HCT116 (cell line): Measurements from ENCODE around the gene CENPC. TPM values are rescaled to one million over a fixed set of nuclear protein-coding genes. Genes with fewer than 3 reads are reported as not detected.

Experiments used
- ATAC-seq: fragments of 200-7000 bp; cut with Tn5 transposase; 2 replicates; pipeline ENCODE4 v1.9.1; 2020; ENCODE audit warnings: mild to moderate bottlenecking, moderate library complexity
- Bru-seq: library from RNA; stranded (reverse); fragments of 400-500 nt; gene quantifications from one replicate; lab custom pipeline; 2021; lab: Mats Ljungman, UMichigan
- BruChase-seq, 2 experiments: library from RNA; stranded (reverse); fragments of 400-500 nt; gene quantifications; one replicate each; lab custom pipeline; 2021; lab: Mats Ljungman, UMichigan
- BruUV-seq: library from RNA; stranded (reverse); fragments of 400-500 nt; replicated peaks from 2 replicates; lab custom pipeline; 2021; lab: Mats Ljungman, UMichigan
- CTCF ChIA-PET: fragments of 300-600 bp; sonication (Branson Sonifier 250); formaldehyde crosslinking; loops from one replicate; lab custom pipeline; 2021; ENCODE audit warnings: antibody characterized with exemption; lab: Charles Lee
- POLR2A ChIA-PET: fragments of 300-600, 350-600 bp; sonication (Branson Sonifier 250); formaldehyde crosslinking; loops from one replicate; lab custom pipeline; 2021; ENCODE audit warnings: antibody characterized with exemption; lab: Charles Lee
- RAD21 ChIA-PET, 2 experiments: fragments of 300-600 bp; sonication (Branson Sonifier 250); formaldehyde crosslinking; loops; one replicate each; lab custom pipeline; 2023; ENCODE audit warnings: low total read pairs in 2 of 2; ENCODE audit not compliant: uncharacterized antibody in 2 of 2, unreplicated experiment in 2 of 2, low non-redundant PET in 1 of 2; lab: Charles Lee
- DNase-seq: peaks from one replicate; pipeline ENCODE4 v3.0.0-alpha.2; 2010; ENCODE audit warnings: low read depth, low spot score
- H2AFZ ChIP-seq: fragments of 200-600 bp; shearing (Covaris generic), sonication (generic); 2 replicates; pipeline ENCODE4 v1.6.1; 2017; ENCODE audit warnings: low read depth, mixed run types, mixed read lengths, antibody characterized with exemption, low read length; ENCODE audit not compliant: poor library complexity, severe bottlenecking
- H3K27ac ChIP-seq: 2 replicates; pipeline ENCODE4 v1.5.1; 2012; ENCODE audit warnings: low read depth, low read length
- H3K27me3 ChIP-seq: fragments of 200-600 bp; sonication (generic); 2 replicates; pipeline ENCODE4 v1.6.1; 2016; ENCODE audit warnings: mixed run types, low read length, mixed read lengths; ENCODE audit not compliant: insufficient read depth
- H3K36me3 ChIP-seq, 2 experiments: fragments of 200-500 bp in 1 of 2; fragments of 200-600 bp in 1 of 2; sonication (Bioruptor generic) in 1 of 2; sonication (generic) in 1 of 2; 2 replicates each; pipeline versions ENCODE4 v1.5.1 to v1.6.1; 2014 to 2016; ENCODE audit warnings: low read length in 2 of 2, inconsistent platforms in 1 of 2, mixed read lengths in 1 of 2, mixed run types in 1 of 2; ENCODE audit not compliant: insufficient read depth in 2 of 2, control insufficient read depth in 1 of 2
- H3K4me1 ChIP-seq, 2 experiments: fragments of 200-600 bp in 1 of 2; sonication (generic) in 1 of 2; 2 replicates each; pipeline versions ENCODE4 v1.5.1 to v1.6.1; 2012 to 2017; ENCODE audit warnings: low read length in 2 of 2, inconsistent platforms in 1 of 2, mild to moderate bottlenecking in 1 of 2, mixed read lengths in 1 of 2, mixed run types in 1 of 2, moderate library complexity in 1 of 2; ENCODE audit not compliant: insufficient read depth in 2 of 2, control insufficient read depth in 1 of 2
- H3K4me2 ChIP-seq: fragments of 200-600 bp; sonication (generic); 2 replicates; pipeline ENCODE4 v1.6.1; 2017; ENCODE audit warnings: mixed run types, low read length, mixed read lengths
- H3K4me3 ChIP-seq, 2 experiments: fragments of 200-600 bp in 1 of 2; sonication (generic) in 1 of 2; replicated peaks in 1 of 2; 2 replicates each; pipeline ENCODE4 v1.5.1; 2011 to 2016; ENCODE audit warnings: low read length in 2 of 2, control low read depth in 1 of 2, low read depth in 1 of 2, mild to moderate bottlenecking in 1 of 2, mixed read lengths in 1 of 2, mixed run types in 1 of 2
- H3K79me2 ChIP-seq: fragments of 200-600 bp; sonication (generic); 2 replicates; pipeline ENCODE4 v1.6.1; 2017; ENCODE audit warnings: mild to moderate bottlenecking, mixed run types, low read length, moderate library complexity, mixed read lengths; ENCODE audit not compliant: insufficient read depth
- H3K9ac ChIP-seq: fragments of 200-600 bp; sonication (generic); 2 replicates; pipeline ENCODE4 v1.6.1; 2016; ENCODE audit warnings: low read length, mixed read lengths
- H3K9me2 ChIP-seq: fragments of 200-600 bp; sonication (generic), shearing (Covaris generic); 2 replicates; pipeline ENCODE4 v1.6.1; 2017; ENCODE audit warnings: mixed run types, mild to moderate bottlenecking, moderate library complexity; ENCODE audit not compliant: insufficient read depth
- H3K9me3 ChIP-seq, 2 experiments: fragments of 200-500 bp in 1 of 2; fragments of 200-600 bp in 1 of 2; sonication (Bioruptor generic) in 1 of 2; sonication (generic) in 1 of 2; 2 replicates each; pipeline ENCODE4 v1.6.1; 2014 to 2017; ENCODE audit warnings: low read length in 2 of 2, mixed read lengths in 2 of 2, inconsistent platforms in 1 of 2, low read depth in 1 of 2, mild to moderate bottlenecking in 1 of 2, mixed run types in 1 of 2, moderate library complexity in 1 of 2; ENCODE audit not compliant: control insufficient read depth in 1 of 2, insufficient read depth in 1 of 2
- H4K20me1 ChIP-seq: fragments of 200-600 bp; sonication (generic), shearing (Covaris generic); 2 replicates; pipeline ENCODE4 v1.6.1; 2017; ENCODE audit warnings: mixed run types, mild to moderate bottlenecking, moderate library complexity; ENCODE audit not compliant: insufficient read depth
- CBX3 ChIP-seq: IDR thresholded peaks from 2 replicates; pipeline ENCODE4 v1.6.1; 2012; ENCODE audit warnings: low read depth
- EGR1 ChIP-seq: IDR thresholded peaks from 2 replicates; pipeline ENCODE4 v1.6.1; 2012; ENCODE audit warnings: low read depth
- ELF1 ChIP-seq: IDR thresholded peaks from 2 replicates; pipeline ENCODE4 v1.6.1; 2012; ENCODE audit warnings: low read depth, borderline replicate concordance
- EZH2 ChIP-seq: fragments of 200-600 bp; sonication (generic); IDR thresholded peaks from 2 replicates; pipeline ENCODE4 v1.6.1; 2017; ENCODE audit warnings: antibody characterized with exemption, mixed run types
- FOSL1 ChIP-seq: IDR thresholded peaks from 2 replicates; pipeline ENCODE4 v1.6.1; 2012; ENCODE audit warnings: low read depth
- MAX ChIP-seq: IDR thresholded peaks from 2 replicates; pipeline ENCODE4 v1.6.1; 2012
- POLR2A ChIP-seq: IDR thresholded peaks from 2 replicates; pipeline ENCODE4 v1.7.0; 2011; ENCODE audit warnings: borderline replicate concordance; ENCODE audit not compliant: insufficient read depth, insufficient read length; ENCODE audit errors: extremely low read depth
- POLR2AphosphoS5 ChIP-seq: IDR thresholded peaks from 2 replicates; pipeline ENCODE4 v1.6.1; 2011; ENCODE audit warnings: mild to moderate bottlenecking, low read depth, low read length, moderate library complexity
- RAD21 ChIP-seq: IDR thresholded peaks from 2 replicates; pipeline ENCODE4 v1.6.1; 2012; ENCODE audit warnings: low read depth, mild to moderate bottlenecking
- REST ChIP-seq: IDR thresholded peaks from 2 replicates; pipeline ENCODE4 v1.6.1; 2012; ENCODE audit warnings: low read depth
- SIN3A ChIP-seq: IDR thresholded peaks from 2 replicates; pipeline ENCODE4 v1.6.1; 2012; ENCODE audit warnings: low read depth
- SP1 ChIP-seq: IDR thresholded peaks from 2 replicates; pipeline ENCODE4 v1.6.1; 2012; ENCODE audit warnings: low read depth
- TCF7L2 ChIP-seq: IDR thresholded peaks from 2 replicates; pipeline ENCODE4 v1.7.0; 2011; ENCODE audit warnings: borderline replicate concordance, inconsistent platforms; ENCODE audit not compliant: insufficient read depth, insufficient read length; ENCODE audit errors: extremely low read depth
- ZBTB33 ChIP-seq: IDR thresholded peaks from 2 replicates; pipeline ENCODE4 v1.6.1; 2011; ENCODE audit warnings: mild to moderate bottlenecking, low read length, moderate library complexity; ENCODE audit not compliant: insufficient replicate concordance; ENCODE audit errors: extremely low read depth
- ZFX ChIP-seq: fragments of 450-650 bp; IDR thresholded peaks from 2 replicates; pipeline ENCODE4 v1.6.1; 2017
- intact Hi-C: fragments of 100-400 bp; cut with micrococcal nuclease; formaldehyde crosslinking; loops from 2 replicates; pipeline ENCODE4 v1.10.0; 2022
- long read RNA-seq: library from polyadenylated mRNA; unstranded; transcript quantifications from one replicate; pipeline ENCODE4 v2.0.0, GENCODE V29; 2021; ENCODE audit not compliant: unreplicated experiment
- polyA plus RNA-seq: library from polyadenylated mRNA; unstranded; fragments of >200 nt; gene quantifications from 2 replicates; pipeline ENCODE4 v1.2.1, GENCODE V29; 2012; ENCODE audit warnings: missing spikeins
- total RNA-seq: library from RNA; stranded (reverse); gene quantifications from one replicate; pipeline ENCODE4 v1.2.1, GENCODE V29; 2021; ENCODE audit not compliant: unreplicated experiment

CENPC gene, protein sequence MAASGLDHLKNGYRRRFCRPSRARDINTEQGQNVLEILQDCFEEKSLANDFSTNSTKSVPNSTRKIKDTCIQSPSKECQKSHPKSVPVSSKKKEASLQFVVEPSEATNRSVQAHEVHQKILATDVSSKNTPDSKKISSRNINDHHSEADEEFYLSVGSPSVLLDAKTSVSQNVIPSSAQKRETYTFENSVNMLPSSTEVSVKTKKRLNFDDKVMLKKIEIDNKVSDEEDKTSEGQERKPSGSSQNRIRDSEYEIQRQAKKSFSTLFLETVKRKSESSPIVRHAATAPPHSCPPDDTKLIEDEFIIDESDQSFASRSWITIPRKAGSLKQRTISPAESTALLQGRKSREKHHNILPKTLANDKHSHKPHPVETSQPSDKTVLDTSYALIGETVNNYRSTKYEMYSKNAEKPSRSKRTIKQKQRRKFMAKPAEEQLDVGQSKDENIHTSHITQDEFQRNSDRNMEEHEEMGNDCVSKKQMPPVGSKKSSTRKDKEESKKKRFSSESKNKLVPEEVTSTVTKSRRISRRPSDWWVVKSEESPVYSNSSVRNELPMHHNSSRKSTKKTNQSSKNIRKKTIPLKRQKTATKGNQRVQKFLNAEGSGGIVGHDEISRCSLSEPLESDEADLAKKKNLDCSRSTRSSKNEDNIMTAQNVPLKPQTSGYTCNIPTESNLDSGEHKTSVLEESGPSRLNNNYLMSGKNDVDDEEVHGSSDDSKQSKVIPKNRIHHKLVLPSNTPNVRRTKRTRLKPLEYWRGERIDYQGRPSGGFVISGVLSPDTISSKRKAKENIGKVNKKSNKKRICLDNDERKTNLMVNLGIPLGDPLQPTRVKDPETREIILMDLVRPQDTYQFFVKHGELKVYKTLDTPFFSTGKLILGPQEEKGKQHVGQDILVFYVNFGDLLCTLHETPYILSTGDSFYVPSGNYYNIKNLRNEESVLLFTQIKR
- 15.4 TPM for total RNA-seq
- 4.0 and 4.8 TPM in 2 replicates for polyA plus RNA-seq
- percentile 85 among the genes with signal in this experiment for Bru-seq, nascent RNA
- percentile 58 among the genes with signal in this experiment for BruChase-seq, experiment 1, labeled RNA remaining after a 6-hour chase
- percentile 72 among the genes with signal in this experiment for BruChase-seq, experiment 2, labeled RNA remaining after a 2-hour chase
- long read RNA-seq, full-length matches to known transcripts = 24 of 44 reads
- long read RNA-seq, partial matches to known transcripts = 13 of 44 reads
- long read RNA-seq, other reads (novel, unspliced or antisense) = 7 of 44 reads

- POLR2A ChIA-PET = interaction anchor here (0.8 to 1.4 kb wide), 3 partner anchors 10 to 196 kb away, joined by 3 to 4 read pairs (median 3); no protein-coding TSS in a partner anchor
- DNase-seq = peak; percentile 94
- peaks cover 37% of the 10 kb centered on the region for H3K79me2 ChIP-seq
- BruUV-seq = no TSS peak
- peak within 1 kb of the TSS; percentile 72 for H2AFZ ChIP-seq
- H4K20me1 ChIP-seq = no peaks in the 10 kb centered on the region
- peak within 1 kb of the TSS; percentile 74 to 91 for H3K4me3 ChIP-seq
- intact Hi-C loops = no loop called here
- H3K27me3 ChIP-seq = no peaks in the 10 kb centered on the region
- ATAC-seq = peak; percentile 98
- peak within 1 kb of the TSS; percentile 84 for H3K4me2 ChIP-seq
- peak within 1 kb of the TSS; percentile 82 for H3K27ac ChIP-seq
- H3K9ac ChIP-seq = peak within 1 kb of the TSS; percentile 85
- H3K4me1 ChIP-seq = peaks cover 5 to 11% of the 10 kb centered on the region in 2 experiments; a peak in 3 of 4 replicates
- CTCF ChIA-PET = no interaction called here
- peaks cover 0 to 3% of the 10 kb centered on the region in 2 experiments; a peak in 1 of 4 replicates for H3K36me3 ChIP-seq
- RAD21 ChIA-PET = no interaction called here
- H3K9me2 ChIP-seq = no peaks in the 10 kb centered on the region
- no peaks in the 10 kb centered on the region for H3K9me3 ChIP-seq
- TF ChIP-seq REST = no peak
- TF ChIP-seq POLR2A = peak; percentile 69
- no peak for TF ChIP-seq RAD21
- TF ChIP-seq TCF7L2 = no peak
- TF ChIP-seq ZBTB33 = peak; percentile 91
- peak; percentile 76 for TF ChIP-seq EGR1
- peak; percentile 91 for TF ChIP-seq POLR2AphosphoS5
- TF ChIP-seq ELF1 = peak; percentile 75
- peak; percentile 71 for TF ChIP-seq SP1
- TF ChIP-seq FOSL1 = no peak
- no peak for TF ChIP-seq EZH2
- TF ChIP-seq SIN3A = peak; percentile 92
- peak; percentile 58 for TF ChIP-seq MAX
- peak; percentile 89 for TF ChIP-seq CBX3
- TF ChIP-seq ZFX = peak; percentile 84
Measured at GRCh38 chr4:67545199-67546003, at the start of gene CENPC. TSS of gene CENPC (minus strand) at chr4:67545503. CDS start at chr4:67545355, 148 bp downstream.
